GM21825 (cell line): ENCODE data around the gene TCFL5.

Experiments
- ATAC-seq: cut with Tn5 transposase; IDR thresholded peaks from one replicate; pipeline ENCODE4 v1.9.1; 2021; ENCODE audit warnings: mild to moderate bottlenecking, moderate library complexity; ENCODE audit not compliant: unreplicated experiment

The TCFL5 gene

DNA sequence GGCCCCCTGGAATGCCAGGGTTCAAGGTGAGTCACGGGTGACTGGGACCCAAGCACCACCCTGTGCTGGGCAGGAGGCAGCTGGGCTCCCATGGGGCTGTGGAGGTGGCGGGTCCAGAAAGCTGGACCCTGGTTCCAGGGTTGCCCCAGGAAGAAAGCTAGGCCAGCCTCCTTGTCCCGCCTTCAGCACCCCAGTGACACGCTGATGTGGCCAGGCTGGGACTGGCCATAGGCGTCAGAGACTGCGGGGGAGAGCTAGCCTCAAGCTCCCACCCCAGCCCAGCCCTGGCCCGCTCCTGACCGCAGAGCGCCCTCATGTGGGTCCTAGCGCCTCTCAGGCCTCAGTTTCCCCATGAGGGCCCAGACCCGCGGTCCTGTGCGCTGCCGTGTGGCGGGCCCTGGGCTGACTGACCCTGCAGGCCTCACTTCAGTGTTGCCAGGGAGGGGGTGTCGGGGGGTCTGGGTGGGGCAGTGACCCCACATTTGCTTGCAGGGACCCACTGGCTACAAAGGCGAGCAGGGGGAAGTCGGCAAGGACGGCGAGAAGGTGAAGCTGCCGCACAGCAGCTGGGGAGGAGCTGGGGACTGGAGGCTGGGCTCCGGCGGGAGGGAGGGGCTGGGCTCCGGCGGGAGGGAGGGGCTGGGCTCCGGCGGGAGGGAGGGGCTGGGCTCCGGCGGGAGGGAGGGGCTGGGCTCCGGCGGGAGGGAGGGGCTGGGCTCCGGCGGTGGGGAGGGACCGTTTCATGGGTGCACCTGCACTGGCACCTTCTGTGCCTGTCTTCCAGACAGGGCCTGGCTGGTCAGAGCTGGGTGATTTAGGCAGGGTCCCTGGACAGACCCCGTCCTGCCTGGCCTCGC lies 36.9 kb downstream of the TCFL5 start:
- ATAC-seq = no peak

DNA sequence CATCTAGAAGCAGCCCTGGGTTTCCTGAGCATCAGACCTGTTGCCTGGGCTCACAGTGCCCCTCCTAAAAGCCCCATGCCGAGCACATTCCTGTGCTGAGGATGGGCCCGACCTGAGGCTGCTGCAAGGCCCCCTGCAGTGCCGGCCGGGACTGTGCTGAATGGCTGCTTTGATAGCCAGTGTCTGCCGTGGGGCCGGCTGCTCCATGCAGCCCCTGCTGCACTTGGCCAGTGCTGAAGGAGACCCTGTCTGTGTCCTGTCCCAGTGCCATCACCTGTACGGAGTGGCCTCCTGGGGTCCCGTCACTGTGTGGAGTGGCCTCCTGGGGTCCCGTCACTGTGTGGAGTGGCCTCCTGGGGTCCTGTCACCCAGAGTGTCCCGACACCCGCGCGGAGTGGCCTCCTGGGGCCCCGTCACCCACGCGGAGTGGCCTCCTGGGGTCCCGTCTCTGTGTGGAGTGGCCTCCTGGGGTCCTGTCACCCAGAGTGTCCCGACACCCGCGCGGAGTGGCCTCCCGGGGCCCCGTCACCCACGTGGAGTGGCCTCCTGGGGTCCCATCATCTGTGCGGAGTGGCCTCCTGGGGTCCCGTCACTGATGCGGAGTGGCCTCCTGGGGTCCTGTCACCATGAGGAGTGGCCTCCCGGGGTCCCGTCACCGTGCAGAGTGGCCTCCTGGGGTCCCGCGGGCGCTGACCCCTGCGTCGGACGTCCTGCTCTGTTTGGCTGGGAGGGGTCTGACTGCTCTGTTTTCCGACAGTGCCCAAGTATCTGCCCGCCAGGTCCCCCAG lies 37.7 kb downstream of the TCFL5 start:
- ATAC-seq = no peak

DNA sequence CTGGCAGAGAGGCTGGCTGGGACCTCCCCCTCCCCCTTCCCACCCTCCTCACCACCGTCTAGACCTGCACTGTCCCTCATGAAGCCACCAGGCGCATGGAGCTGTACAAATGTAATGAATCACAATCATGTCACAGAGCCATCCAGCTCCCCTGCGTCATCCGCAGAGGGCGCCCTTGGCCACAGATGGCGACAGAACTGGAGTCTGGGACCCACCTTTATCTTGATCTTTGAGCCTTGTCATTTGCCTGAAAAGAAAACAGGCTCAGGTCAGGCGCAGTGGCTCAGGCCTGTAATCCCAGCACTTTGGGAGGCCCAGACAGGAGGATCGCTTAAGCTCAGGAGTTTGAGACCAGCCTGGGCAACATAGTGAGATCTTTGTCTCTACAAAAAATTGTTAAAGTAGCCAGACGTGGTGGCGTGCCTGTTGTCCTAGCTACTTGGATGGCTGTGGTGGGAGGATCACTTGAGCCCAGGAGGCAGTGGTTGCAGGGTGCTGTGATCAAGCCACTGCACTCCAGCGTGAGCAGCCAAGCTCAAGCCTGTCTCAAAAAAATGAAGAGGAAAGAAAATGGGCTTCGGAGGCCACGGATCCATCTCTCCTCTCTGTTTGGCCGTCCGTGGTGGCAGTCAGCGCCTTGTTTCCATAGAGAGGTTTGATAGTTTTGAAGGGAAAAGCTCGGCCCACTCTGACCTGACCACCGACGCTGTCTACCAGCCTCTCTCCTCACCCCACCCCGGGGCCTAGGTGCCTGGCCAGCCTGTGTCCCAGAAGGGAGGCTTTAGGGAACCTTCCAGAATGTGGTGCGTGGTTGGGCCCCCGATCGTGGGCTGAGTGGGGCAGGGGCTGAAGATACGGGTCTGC lies 38.6 kb downstream of the TCFL5 start:
- ATAC-seq = peak; percentile 40

GRCh38 chr20:62822239-62822787 lies 39.3 kb downstream of the TCFL5 start:
- ATAC-seq = no peak

DNA sequence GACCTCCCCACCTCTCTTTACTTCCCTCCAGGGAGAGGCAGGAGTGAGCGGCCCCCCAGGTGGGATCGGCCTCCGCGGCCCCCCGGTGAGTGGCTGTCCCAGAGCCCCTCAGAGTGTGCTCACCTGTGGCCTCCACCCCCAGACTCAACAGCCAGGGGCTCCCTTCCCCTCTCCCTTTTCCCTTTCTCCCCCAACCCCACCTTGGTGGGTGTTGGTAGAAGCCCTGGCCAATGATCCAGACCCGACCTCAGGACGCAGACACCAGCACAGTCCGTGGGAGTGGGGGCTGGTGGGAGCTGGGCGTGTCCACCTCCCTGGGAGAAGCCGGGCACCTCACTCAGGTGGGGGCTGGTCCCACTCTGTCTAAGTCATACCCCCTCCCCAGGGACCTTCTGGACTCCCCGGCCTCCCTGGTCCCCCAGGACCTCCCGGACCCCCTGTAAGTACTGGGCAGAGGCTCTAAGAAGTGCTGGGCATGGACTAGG lies 39.9 kb downstream of the TCFL5 start:
- no peak for ATAC-seq

GRCh38 chr20:62820962-62821725 lies 40.5 kb downstream of the TCFL5 start:
- no peak for ATAC-seq

GRCh38 chr20:62820208-62820961 lies 41.2 kb downstream of the TCFL5 start:
- ATAC-seq = no peak

DNA sequence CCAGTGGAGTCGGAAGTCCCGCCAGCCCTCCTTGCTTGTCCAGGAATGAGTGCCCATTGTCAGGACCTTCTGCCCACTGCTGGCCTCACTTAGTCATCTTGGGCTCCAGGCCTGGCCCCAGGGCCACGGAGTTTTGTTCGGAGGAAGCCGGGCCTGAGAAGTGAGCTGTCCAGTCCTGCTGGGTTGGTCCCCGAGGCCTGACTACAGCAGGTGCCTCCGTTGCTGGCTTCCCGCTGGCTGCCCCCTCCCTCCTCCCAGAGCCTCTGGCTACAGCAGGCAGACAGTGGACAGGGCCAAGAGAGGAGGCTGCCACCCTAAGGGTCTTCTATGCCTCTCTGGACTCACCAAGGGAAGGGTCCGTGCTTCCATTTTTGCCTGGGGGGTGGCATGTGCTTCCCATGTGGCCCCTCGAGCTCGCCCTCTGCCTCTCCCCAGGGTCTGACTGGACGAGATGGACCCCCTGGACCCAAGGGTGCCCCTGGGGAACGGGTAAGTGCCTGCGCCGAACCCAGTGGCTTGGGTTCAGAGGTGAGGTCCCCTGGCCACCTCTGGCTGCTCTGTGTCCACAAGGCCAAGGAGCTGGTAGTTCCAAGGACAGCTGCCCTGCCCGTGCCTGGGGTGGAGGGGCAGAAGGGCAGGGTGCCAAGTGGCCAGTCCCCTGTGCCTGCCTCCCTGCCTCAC lies 42.0 kb downstream of the TCFL5 start:
- ATAC-seq = no peak

- no peak for ATAC-seq
These were observed 42.8 kb downstream of the TCFL5 start for GRCh38 chr20:62818592-62819493.

GRCh38 chr20:62817975-62818591 lies 43.5 kb downstream of the TCFL5 start:
- ATAC-seq = no peak

DNA sequence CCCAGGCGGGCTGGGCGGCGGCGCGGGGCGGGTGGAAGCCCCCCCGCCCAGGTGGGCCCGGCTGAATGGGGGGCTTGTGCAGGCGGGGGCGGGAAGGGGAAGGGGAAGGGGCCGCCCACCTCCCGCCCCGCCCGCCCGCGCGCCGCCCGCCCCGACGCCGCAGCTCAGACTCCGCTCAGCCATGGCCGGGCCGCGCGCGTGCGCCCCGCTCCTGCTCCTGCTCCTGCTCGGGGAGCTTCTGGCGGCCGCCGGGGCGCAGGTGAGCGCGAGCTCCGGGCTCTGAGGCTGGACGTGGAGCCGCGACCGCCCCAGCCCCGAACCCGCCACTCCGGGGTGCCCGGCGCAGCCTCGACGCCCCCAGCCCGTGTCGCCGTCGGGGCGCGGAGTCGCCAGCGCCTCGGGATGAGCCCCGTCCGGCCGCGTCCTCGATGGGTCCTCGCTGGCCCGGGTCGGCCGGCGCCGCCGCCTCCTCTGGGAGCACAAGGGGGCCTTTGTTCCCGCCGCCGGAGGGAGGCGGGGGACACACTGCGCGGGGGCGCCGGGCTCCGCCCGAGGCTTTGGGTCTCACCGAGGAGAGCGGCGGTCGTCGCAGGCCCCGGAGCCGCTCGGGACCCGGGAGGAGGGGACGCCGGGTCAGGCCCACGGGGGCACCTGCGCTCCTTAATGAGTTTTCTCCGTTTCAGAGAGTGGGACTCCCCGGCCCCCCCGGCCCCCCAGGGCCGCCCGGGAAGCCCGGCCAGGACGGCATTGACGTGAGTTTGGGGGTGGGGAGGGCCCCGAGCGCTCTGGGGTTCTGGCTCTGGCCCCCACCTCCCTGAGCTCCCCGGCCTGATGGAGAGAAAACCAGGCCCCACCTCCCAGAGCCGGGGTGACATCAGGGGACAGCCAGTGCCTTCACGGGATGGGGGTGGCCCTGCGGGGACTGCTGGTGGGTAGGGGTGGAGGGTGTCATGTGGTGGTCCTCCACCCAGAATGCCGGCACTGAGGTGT lies 44.4 kb downstream of the TCFL5 start, which contains the start of gene COL9A3:
COL9A3 (plus strand) TSS at position 167 of the 990 bp plus-strand sequence; CDS start at position 182, 15 bp downstream.
- no peak for ATAC-seq

DNA sequence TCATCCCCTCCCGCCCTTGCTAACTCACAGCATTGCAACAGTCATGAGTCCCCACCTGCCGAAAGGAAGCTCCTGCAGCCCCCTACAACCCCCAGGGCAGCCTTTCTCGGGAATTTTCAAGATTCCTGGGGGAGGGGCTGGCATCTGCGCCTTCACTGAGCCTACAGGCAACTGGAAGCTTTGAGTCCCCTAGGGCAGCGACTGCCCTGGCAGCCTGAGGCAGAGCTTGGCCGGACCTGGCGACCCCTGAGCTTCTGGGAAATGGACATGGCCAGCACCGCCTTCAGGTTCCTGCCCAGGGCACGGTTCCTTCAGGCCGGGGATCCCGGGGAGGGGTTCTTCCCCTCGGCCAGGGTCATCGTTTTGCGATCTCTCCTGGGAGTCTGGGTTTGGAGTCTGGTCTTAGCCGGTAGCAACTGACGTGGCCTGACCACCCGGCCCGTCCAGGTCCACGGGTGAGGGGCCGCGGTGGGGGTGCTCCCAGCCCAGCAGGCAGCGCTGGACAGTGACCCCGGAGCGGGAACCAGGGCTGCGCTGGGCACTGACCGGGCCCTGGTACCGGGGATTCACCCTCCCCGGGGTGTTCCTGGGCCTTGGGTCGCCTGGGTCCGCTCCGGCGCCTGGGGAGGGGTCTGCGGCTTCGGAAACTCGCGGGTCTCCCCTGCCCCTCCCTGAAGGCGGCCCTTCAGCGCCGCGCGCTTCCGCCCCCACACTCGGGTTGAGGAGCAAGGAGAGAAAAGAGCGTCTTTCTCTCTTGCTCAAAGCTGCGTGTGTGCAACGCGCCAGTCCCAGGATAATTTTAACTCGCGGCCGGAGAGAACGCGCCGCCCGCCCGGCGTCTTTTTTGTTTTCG lies 45.4 kb downstream of the TCFL5 start:
- no peak for ATAC-seq

- ATAC-seq = no peak
These were observed 46.3 kb downstream of the TCFL5 start for GRCh38 chr20:62815066-62815991.

GRCh38 chr20:62814709-62815065 lies 46.9 kb downstream of the TCFL5 start:
- no peak for ATAC-seq
